ENCODE data around the gene IL1A.

GRCh38 chr2:112762276-112762675 lies 22.0 kb downstream of the IL1A start:
- TF ChIP-seq, protein P1, sequence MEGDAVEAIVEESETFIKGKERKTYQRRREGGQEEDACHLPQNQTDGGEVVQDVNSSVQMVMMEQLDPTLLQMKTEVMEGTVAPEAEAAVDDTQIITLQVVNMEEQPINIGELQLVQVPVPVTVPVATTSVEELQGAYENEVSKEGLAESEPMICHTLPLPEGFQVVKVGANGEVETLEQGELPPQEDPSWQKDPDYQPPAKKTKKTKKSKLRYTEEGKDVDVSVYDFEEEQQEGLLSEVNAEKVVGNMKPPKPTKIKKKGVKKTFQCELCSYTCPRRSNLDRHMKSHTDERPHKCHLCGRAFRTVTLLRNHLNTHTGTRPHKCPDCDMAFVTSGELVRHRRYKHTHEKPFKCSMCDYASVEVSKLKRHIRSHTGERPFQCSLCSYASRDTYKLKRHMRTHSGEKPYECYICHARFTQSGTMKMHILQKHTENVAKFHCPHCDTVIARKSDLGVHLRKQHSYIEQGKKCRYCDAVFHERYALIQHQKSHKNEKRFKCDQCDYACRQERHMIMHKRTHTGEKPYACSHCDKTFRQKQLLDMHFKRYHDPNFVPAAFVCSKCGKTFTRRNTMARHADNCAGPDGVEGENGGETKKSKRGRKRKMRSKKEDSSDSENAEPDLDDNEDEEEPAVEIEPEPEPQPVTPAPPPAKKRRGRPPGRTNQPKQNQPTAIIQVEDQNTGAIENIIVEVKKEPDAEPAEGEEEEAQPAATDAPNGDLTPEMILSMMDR (IDR thresholded peaks at IDR 0.05) = no peak
- TF ChIP-seq POLR2A (IDR thresholded peaks at IDR 0.05) = no peak
